Type B pancreatic cell (in vitro differentiated cells): ENCODE data around the gene TOX4. TPM values are rescaled to one million over a fixed set of nuclear protein-coding genes. Genes with fewer than 3 reads are reported as not detected.
A peak's percentile ranks its signal among the peaks of the same experiment; 100 is the strongest.

ENCODE experiments used
- DNase-seq: peaks from one replicate; pipeline ENCODE4 v3.0.0; 2021; ENCODE audit warnings: mixed read lengths; ENCODE audit not compliant: unreplicated experiment; ENCODE audit errors: extremely low spot score
- H3K27ac Mint-ChIP-seq: 2 replicates; pipeline ENCODE4 v1.8.0; 2021; ENCODE audit warnings: mild to moderate bottlenecking, mixed read lengths
- H3K27me3 Mint-ChIP-seq: 2 replicates; pipeline ENCODE4 v1.8.0; 2021; ENCODE audit warnings: mixed read lengths
- H3K36me3 Mint-ChIP-seq: 2 replicates; pipeline ENCODE4 v1.8.0; 2021; ENCODE audit warnings: mixed read lengths
- H3K4me1 Mint-ChIP-seq: one replicate; pipeline ENCODE4 v1.8.0; 2021; ENCODE audit warnings: mixed read lengths; ENCODE audit not compliant: unreplicated experiment
- H3K4me3 Mint-ChIP-seq: 2 replicates; pipeline ENCODE4 v1.8.0; 2021; ENCODE audit warnings: mild to moderate bottlenecking, mixed read lengths
- H3K9me3 Mint-ChIP-seq: 2 replicates; pipeline ENCODE4 v1.8.0; 2021; ENCODE audit warnings: mixed read lengths
- long read RNA-seq: library from polyadenylated mRNA; unstranded; transcript quantifications from one replicate; pipeline ENCODE4 v2.0.0, GENCODE V29; 2020
- total RNA-seq: library from RNA; stranded (reverse); gene quantifications from 2 replicates; pipeline ENCODE4 v1.2.1, GENCODE V29; 2021; ENCODE audit warnings: low replicate concordance
- TF ChIP-seq, protein P1 (sequence below): fragments of 200-600 bp; sonication (generic); conservative IDR thresholded peaks from 2 replicates; pipeline ENCODE4 v1.5.0; 2021; ENCODE audit warnings: antibody characterized with exemption, mild to moderate bottlenecking

Gene TOX4
- total RNA-seq: 73.8 and 75.4 TPM in 2 replicates
- long read RNA-seq, full-length matches to known transcripts: 41 of 67 reads
- long read RNA-seq, partial matches to known transcripts: 17 of 67 reads
- long read RNA-seq, other reads (novel, unspliced or antisense): 9 of 67 reads

DNA sequence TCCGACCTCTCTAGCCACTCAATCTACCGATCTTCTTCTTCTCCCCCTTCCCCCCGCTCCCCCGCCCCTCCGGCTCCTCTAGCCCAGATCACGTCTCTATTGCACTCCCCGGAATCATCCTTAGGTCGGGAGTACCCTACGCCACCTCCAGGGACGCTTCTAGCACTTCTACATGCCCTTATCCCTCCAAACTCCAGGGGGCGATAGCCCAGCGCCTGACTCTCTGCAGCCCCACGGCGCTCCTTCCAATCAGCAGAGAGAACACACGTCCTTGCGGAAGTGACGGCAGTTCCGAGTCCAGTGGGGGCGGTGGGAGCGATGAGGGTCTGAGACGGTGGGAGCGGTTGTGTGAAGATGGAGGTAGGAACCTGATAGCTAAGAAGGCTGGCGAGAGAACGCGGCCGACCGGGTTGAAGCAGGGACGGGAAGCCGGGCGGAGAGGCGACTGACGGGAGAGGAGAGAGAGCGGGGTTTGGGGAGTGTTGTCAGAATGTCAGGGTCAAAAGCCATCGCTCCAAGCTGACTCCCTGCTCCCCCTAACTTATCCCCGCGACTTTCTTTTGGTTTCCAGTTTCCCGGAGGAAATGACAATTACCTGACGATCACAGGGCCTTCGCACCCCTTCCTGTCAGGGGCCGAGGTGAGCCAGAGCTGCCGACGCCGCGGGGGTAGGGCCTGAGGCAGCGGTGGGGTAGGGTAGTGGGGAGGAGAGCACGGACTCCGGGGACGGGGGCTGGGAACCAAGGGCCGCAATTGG is at the start of gene TOX4, which contains the start of gene RAB2B:
TSS of gene TOX4 (plus strand) at position 271 of the 757 bp plus-strand sequence. CDS start at position 355, 84 bp downstream.
TSS of gene RAB2B (minus strand) at position 35 of the 757 bp plus-strand sequence. CDS start 87 bp downstream, outside the sequence.
- Mint-ChIP-seq H3K36me3 (peaks cover 10% of the 10 kb centered on the region), H3K9me3 (no peaks in the 10 kb centered on the region), H3K27ac (peak within 1 kb of the TSS; percentile 98), H3K4me3 (peak within 1 kb of the TSS; percentile 100), H3K4me1 (peaks cover 18% of the 10 kb centered on the region), H3K27me3 (no peaks in the 10 kb centered on the region)
- DNase-seq: peak; percentile 95
- TF ChIP-seq, protein P1, sequence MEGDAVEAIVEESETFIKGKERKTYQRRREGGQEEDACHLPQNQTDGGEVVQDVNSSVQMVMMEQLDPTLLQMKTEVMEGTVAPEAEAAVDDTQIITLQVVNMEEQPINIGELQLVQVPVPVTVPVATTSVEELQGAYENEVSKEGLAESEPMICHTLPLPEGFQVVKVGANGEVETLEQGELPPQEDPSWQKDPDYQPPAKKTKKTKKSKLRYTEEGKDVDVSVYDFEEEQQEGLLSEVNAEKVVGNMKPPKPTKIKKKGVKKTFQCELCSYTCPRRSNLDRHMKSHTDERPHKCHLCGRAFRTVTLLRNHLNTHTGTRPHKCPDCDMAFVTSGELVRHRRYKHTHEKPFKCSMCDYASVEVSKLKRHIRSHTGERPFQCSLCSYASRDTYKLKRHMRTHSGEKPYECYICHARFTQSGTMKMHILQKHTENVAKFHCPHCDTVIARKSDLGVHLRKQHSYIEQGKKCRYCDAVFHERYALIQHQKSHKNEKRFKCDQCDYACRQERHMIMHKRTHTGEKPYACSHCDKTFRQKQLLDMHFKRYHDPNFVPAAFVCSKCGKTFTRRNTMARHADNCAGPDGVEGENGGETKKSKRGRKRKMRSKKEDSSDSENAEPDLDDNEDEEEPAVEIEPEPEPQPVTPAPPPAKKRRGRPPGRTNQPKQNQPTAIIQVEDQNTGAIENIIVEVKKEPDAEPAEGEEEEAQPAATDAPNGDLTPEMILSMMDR: peak; percentile 97

DNA sequence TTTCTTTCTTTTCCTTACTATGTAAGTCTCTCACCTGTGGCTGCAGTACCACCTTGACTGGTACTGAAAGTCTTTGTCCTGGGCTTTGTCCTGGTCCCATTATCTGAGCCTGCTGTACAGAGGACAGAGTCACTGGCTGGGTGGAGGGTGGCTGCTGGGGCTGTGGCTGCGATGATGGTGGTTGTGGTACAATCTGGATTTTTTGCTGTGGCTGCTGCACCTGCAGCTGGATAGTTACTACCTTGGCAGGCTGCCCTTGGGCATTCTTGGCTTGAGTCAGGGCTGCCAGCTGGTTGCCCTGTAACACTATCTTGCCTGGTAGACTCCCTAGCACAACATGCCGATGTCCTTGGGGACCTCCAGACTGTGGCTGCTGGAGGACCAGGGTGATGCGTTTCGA is 48.1 kb upstream of the TOX4 start:
- H3K4me1 Mint-ChIP-seq: no peaks in the 10 kb centered on the region
- no peaks in the 10 kb centered on the region for H3K9me3 Mint-ChIP-seq
- H3K4me3 Mint-ChIP-seq: no peak overlapping the region
- H3K36me3 Mint-ChIP-seq: peaks cover 38% of the 10 kb centered on the region
- DNase-seq: no peak
- H3K27ac Mint-ChIP-seq: no peak overlapping the region
- no peaks in the 10 kb centered on the region for H3K27me3 Mint-ChIP-seq
- TF ChIP-seq, protein P1: no peak

DNA sequence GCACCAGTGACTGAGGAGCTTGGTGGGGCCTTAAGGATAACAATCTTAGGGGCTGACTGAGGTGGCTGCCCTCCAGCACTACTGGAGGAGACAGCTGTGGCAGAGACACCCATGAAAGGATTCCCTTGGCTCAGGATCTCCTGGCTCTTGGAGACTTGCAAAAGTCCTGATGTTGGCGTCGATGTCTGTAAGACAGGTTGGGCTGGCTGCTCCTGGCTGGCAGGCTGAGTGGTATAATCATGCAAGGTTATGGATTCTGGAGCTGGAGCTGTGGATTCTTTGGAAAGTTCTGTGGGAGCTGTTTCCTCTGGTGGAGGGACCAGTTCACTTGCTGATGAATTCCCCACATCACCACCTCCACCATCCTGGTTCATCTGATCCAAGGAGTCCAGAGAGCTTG is 45.9 kb upstream of the TOX4 start:
- H3K36me3 Mint-ChIP-seq: peaks cover 31% of the 10 kb centered on the region
- H3K9me3 Mint-ChIP-seq: no peaks in the 10 kb centered on the region
- TF ChIP-seq, protein P1: no peak
- no peaks in the 10 kb centered on the region for H3K4me1 Mint-ChIP-seq
- no peak overlapping the region for H3K27ac Mint-ChIP-seq
- H3K4me3 Mint-ChIP-seq: no peak overlapping the region
- no peak for DNase-seq
- no peaks in the 10 kb centered on the region for H3K27me3 Mint-ChIP-seq

DNA sequence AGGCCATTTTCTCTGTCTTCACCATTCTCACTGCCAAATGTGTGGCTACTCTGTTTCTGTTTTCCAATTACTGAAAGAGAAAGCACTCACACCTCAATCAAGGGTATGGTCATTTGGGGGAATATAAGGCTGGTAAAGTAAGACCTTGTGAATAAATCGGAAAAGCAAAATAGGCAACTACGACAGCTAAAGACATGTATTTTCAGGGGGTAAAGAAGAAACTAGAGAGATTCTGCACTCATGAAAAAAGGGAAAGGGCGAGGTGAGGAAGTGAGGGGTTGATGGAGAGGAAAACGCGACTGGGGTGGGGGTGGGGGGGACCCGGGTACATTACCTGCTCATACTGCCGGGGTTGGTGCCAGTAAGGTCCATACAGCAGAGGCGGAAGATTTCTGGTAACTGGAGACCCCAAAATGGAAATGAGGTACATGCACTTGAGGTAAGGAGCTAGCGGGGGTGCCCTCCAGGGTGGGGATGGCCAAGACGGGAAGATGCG is 40.4 kb upstream of the TOX4 start:
- Mint-ChIP-seq H3K27me3 (no peaks in the 10 kb centered on the region), H3K9me3 (no peaks in the 10 kb centered on the region), H3K27ac (peak overlapping the region; percentile 93), H3K4me3 (peak overlapping the region; percentile 95), H3K4me1 (peaks cover 19% of the 10 kb centered on the region), H3K36me3 (peaks cover 11% of the 10 kb centered on the region)
- no peak for DNase-seq
- TF ChIP-seq, protein P1: no peak

- H3K36me3 Mint-ChIP-seq: peaks cover 15% of the 10 kb centered on the region
- peaks cover 23% of the 10 kb centered on the region for H3K4me1 Mint-ChIP-seq
- TF ChIP-seq, protein P1: no peak
- H3K9me3 Mint-ChIP-seq: no peaks in the 10 kb centered on the region
- peak overlapping the region; percentile 93 for H3K27ac Mint-ChIP-seq
- H3K4me3 Mint-ChIP-seq: peak overlapping the region; percentile 95
- H3K27me3 Mint-ChIP-seq: no peaks in the 10 kb centered on the region
- DNase-seq: peak; percentile 99
These were observed 39.7 kb upstream of the TOX4 start for GRCh38 chr14:21437063-21437901.
